ENCODE data around the gene SLC4A11.

Gene SLC4A11

DNA sequence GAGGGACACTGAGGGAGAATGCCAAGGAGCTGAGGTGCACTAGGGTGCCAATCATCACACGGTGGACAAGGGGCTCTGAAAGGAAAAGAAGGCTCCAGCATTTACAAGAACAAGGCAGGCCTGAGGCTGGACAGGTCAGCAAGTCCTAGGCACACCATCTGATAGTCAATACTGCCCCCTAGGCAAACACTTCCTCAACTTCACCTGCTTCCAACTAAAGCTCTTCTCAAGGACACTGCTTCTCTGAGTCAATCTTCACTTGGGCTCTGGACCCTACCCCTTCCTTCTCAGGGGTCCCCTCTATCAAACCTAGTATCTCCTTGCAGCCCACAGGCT, 37.7 kb upstream of the SLC4A11 start:
- TF ChIP-seq, protein P1, sequence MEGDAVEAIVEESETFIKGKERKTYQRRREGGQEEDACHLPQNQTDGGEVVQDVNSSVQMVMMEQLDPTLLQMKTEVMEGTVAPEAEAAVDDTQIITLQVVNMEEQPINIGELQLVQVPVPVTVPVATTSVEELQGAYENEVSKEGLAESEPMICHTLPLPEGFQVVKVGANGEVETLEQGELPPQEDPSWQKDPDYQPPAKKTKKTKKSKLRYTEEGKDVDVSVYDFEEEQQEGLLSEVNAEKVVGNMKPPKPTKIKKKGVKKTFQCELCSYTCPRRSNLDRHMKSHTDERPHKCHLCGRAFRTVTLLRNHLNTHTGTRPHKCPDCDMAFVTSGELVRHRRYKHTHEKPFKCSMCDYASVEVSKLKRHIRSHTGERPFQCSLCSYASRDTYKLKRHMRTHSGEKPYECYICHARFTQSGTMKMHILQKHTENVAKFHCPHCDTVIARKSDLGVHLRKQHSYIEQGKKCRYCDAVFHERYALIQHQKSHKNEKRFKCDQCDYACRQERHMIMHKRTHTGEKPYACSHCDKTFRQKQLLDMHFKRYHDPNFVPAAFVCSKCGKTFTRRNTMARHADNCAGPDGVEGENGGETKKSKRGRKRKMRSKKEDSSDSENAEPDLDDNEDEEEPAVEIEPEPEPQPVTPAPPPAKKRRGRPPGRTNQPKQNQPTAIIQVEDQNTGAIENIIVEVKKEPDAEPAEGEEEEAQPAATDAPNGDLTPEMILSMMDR (conservative IDR thresholded peaks at IDR 0.05): no peak
- H3K27ac ChIP-seq: no peak overlapping the region

DNA sequence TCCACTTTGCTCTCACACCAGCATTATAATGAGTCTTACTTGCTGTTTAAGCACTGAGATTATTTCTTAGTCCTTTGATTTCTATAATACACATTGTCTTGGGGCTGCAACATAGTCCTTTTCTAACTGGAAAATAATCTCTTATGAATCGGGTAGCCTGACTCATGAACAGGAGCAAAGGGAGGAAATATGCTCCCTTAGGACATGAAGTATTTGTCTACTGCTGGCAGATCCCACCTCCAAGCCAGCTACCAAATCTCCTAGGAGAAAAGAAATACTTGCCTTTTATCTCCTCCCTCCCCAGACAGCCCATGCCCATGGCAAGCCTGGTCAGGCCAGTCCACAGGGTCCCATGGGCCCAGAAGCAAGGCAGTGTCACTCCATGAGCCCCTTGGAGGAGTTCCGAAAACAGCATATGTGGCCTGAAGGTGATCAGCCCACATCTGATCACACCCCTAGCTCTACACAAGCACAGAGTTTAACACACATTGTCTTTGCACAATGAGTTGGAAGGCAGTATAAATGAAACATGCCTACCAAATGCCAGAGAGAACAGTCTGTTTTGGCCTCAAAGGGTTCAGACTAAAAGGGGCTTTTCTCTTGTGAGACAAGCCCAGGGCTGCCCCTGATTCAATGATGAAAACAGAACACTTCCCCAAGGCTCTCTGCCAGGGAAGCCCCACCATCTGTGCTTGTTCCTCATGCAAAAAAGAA, 37.1 kb upstream of the SLC4A11 start:
- H3K27ac ChIP-seq: no peak overlapping the region
- TF ChIP-seq, protein P1 (conservative IDR thresholded peaks at IDR 0.05): no peak

DNA sequence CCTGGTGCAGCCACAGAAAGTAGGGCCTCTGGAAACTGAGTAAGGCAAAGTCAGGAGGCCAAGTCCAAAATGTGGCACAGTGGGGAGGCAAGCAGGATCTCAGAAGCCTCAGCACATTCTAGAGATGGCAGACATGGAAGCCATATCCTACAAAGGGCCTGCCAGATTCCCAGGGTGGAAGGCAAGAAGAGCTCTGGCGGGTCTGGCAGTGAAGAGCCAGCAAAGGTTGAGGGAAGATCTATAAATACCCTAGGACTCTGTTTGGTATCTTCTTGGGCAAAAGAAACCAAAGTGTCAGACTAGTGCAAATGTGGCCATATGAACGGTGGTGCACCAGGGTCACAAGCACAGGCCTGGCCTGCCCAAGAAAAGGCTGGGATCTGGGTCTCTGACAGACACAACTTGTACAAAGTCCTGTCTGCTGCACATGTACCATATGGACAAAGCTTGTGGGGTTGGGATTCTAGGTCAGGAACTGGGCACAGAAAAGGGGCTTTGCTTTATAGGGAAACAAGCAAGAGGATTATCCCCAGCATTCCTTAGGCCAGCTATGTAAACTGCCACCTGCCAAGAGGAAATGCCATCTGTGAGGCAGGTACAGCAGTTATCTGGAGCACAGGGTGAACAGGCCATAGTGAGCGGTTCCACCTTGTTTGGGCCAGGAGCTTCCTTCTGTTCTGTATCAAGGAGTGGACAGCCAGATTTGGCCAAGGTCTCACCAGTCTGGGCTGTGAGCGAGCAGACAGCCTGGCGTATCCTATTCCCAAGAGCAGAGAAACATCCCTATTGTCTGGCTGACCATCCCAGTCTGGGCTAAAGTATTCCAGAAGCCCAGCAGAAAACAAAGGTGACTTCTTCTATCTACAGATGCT, 36.3 kb upstream of the SLC4A11 start:
- no peak overlapping the region for H3K27ac ChIP-seq
- TF ChIP-seq, protein P1 (conservative IDR thresholded peaks at IDR 0.05): no peak

DNA sequence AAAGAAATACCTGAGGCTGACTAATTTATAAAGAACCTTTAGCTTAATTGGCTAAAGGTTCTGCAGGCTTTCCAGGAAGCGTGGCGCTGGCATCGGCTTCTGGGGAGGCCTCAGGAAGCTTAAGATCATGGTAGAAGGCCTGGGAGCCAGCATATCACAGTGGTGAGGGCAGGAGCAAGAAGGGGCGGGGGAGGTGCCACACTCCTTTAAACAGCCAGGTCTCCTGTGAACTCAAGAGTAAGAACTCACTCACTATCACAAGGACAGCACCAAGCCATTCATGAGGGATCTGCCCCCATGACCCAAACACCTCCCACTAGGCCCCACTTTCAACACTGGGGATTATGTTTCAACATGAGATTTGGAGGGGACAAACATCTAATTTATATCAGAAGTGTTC, 34.4 kb upstream of the SLC4A11 start:
- TF ChIP-seq, protein P1 (conservative IDR thresholded peaks at IDR 0.05): no peak
- H3K27ac ChIP-seq: no peak overlapping the region

DNA sequence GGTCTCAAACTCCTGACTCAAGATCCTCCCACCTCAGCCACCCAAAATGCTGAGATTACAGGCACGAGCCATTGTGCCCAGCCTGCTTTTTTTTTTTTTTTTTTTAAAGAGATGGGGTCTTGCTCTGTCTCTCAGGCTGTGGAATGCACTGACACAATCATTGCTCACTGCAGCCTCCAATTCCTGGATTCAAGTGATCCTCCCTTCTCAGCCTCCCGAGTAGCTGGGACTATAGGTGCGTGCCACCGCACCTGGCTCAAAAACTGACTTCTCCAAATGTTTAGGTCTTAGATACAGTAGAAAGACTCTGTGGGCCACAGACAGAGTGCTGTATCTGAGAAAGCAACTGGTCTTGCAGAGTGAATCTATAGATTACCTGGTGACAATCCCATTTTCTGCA, 31.1 kb upstream of the SLC4A11 start:
- no peak overlapping the region for H3K27ac ChIP-seq
- TF ChIP-seq, protein P1 (conservative IDR thresholded peaks at IDR 0.05): no peak

DNA sequence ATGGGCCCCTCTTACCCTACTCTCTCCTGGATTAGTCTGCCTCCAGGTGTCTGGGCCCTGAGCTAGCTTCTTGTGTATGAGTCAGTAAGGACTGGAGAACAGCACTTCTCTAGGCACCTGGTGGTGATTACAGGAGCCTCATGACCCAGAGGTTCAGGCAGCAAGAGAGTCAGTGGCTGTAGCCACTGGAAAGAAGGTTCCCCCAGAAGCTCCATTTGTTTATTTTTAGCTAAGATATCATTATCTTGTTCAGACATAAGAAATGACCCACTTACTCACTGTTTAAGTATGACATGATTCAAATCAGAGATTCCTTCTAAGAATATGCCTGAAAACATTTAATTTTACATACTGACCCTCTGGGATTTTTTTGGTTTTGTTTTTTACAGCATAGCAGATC, 23.6 kb upstream of the SLC4A11 start:
- H3K27ac ChIP-seq: no peak overlapping the region
- TF ChIP-seq, protein P1 (conservative IDR thresholded peaks at IDR 0.05): no peak

DNA sequence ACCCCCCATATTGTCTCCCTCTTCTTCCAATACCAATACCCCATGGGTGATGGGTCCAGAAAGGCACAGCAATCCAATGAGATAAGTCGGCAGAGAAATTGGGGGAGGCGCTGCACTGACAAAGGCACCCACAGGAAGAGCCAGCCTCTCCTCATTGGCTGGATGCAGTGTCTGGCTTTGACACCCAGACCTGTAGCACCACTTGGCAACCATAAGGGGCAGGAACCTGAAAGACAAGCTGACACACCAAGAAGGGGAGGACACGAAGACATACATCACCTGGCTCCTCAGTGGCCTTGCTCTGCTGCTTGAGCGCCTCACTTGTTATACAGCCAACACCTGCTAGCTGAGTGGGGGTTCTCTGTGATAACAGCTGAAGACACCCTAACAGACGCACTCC, 19.4 kb upstream of the SLC4A11 start:
- TF ChIP-seq, protein P1 (conservative IDR thresholded peaks at IDR 0.05): no peak
- no peak overlapping the region for H3K27ac ChIP-seq

All from VCaP (cell line).